ENCODE measurements around the gene NMB.

DNA sequence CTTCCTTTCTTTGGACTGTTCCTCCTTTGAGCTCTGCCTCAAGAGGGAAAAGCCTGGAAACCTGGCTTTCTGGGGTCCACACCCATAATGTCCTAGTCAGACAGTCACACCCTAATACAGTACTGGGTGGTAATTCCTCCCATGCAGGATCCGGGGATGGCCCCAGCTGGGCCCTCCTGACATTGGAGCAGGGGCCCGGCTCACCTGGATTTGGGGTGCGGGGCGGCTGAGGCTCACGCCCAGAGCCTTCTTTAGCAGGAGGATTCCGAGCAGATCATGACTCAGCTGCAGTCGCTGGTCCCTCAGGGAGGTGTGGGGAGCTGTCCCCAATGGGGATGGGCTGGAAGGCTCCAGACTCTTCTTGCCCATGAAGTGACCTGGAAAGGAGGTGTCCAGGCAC, 1.0 kb downstream of the NMB start:
- TF ChIP-seq PPARA (CRISPR knock-in tag; IDR thresholded peaks at IDR 0.05; ENCODE audit: borderline replicate concordance) (no peak), TOX (CRISPR knock-in tag; IDR thresholded peaks at IDR 0.05; ENCODE audit: borderline replicate concordance) (no peak), TCF4 (CRISPR knock-in tag; IDR thresholded peaks at IDR 0.05; ENCODE audit: borderline replicate concordance) (no peak)
